Skeletal muscle tissue (tissue), 4 donors: ENCODE data around the gene LRRC2. TPM values are rescaled to one million over a fixed set of nuclear protein-coding genes. Genes with fewer than 3 reads are reported as not detected.
"Not testable (repeated sequence)": the region's sequence is repeated elsewhere in the genome, so short reads cannot be mapped to it uniquely, and the experiment has no call there.

Source experiments
- H3K27ac ChIP-seq: one replicate; pipeline ENCODE4 v1.7.0; 2013; ENCODE audit warnings: mild to moderate bottlenecking, low read depth, low read length, inconsistent platforms
- H3K27me3 ChIP-seq, 3 donors: one replicate each; pipeline ENCODE4 v1.7.0; 2013; ENCODE audit warnings: low read length in 3 of 3; ENCODE audit not compliant: control insufficient read depth in 3 of 3, insufficient read depth in 3 of 3
- H3K36me3 ChIP-seq, 3 donors: one replicate each; pipeline ENCODE4 v1.7.0; 2013; ENCODE audit warnings: low read length in 3 of 3; ENCODE audit not compliant: control insufficient read depth in 3 of 3, insufficient read depth in 3 of 3
- H3K4me1 ChIP-seq, 3 donors: one replicate each; pipeline ENCODE4 v1.7.0; 2013; ENCODE audit warnings: low read length in 3 of 3, mild to moderate bottlenecking in 3 of 3; ENCODE audit not compliant: control insufficient read depth in 3 of 3, insufficient read depth in 3 of 3
- H3K4me3 ChIP-seq, 3 donors: one replicate each; pipeline ENCODE4 v1.7.0; 2013; ENCODE audit warnings: low read length in 3 of 3
- H3K9ac ChIP-seq, 3 donors: one replicate each; pipeline ENCODE4 v1.7.0; 2013; ENCODE audit warnings: low read length in 3 of 3, mild to moderate bottlenecking in 3 of 3, moderate library complexity in 2 of 3, low read depth in 1 of 3
- H3K9me3 ChIP-seq, 3 donors: one replicate each; pipeline ENCODE4 v1.7.0; 2013; ENCODE audit warnings: low read length in 3 of 3; ENCODE audit not compliant: control insufficient read depth in 3 of 3
- total RNA-seq: library from RNA; depleted of rRNA; stranded (reverse); fragments of >200 nt; gene quantifications from one replicate; pipeline ENCODE4 v1.2.3, GENCODE V29; 2014
- donor health status: Osteomylitis.

Gene LRRC2
- total RNA-seq, 1 donor from 2014 or later = 3.7 TPM

DNA sequence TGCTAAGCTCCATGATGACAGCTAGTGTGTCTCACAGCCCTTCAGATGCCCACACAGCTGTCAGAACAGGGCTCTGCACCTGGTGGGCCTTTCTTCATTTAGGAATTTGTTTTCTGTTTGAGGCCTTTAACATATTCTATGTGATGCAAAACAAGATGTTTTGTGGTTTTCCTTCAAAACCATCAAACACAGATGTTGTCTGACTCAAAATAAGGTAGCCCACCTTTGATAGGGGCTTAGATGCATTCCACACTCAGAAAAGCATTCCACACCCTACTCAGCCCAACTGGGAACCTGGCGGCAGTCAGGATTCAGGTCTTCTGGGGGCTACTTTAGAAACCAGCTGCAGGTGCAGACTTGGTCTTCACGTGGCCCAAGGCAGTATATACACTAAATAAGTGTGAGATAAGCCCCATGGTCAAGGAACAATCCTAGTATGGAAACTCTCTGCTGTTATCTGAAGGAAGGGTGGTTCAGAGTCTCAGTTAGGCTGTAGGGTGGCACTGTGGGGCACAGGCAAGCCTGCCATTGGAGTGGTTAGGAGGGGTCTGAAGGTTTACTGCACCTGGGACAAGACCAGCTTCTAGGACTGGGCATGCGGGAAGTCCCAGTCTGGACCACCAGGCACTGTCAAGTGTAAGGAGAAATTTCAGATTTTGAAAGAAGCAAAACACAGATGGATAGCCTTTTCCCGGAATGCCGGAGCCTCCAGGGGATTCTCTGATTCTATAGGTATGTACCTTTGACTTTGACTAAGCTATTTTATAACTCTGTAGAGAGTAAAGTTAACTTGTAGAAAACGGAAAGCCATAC is 20.1 kb downstream of the LRRC2 start:
- Histone ChIP-seq H3K36me3 (peaks cover 28 to 35% (median 32%) of the 10 kb centered on the region in 3 donors), H3K9ac (no peak overlapping the region), H3K9me3 (no peaks in the 10 kb centered on the region), H3K27ac (no peak overlapping the region), H3K4me1 (peaks cover 3 to 21% (median 14%) of the 10 kb centered on the region in 3 donors), H3K4me3 (no peak overlapping the region), H3K27me3 (no peaks in the 10 kb centered on the region)

- Histone ChIP-seq H3K36me3 (peaks cover 21 to 29% (median 24%) of the 10 kb centered on the region in 3 donors), H3K9me3 (no peaks in the 10 kb centered on the region), H3K27me3 (no peaks in the 10 kb centered on the region), H3K4me1 (peaks cover 3 to 18% (median 14%) of the 10 kb centered on the region in 3 donors), H3K4me3 (no peak overlapping the region), H3K9ac (no peak overlapping the region), H3K27ac (no peak overlapping the region)
Observed at GRCh38 chr3:46544771-46545503, 21.2 kb downstream of the LRRC2 start.

- Histone ChIP-seq H3K27ac (peak overlapping the region; percentile 36), H3K36me3 (peaks cover 31 to 39% (median 34%) of the 10 kb centered on the region in 3 donors), H3K9ac (peak overlapping the region in 1 of 3 donors; percentile 11)
Observed at GRCh38 chr3:46542801-46543201, 23.3 kb downstream of the LRRC2 start.

GRCh38 chr3:46542344-46542743 is 23.8 kb downstream of the LRRC2 start:
- no peak overlapping the region for H3K4me3 ChIP-seq
- H3K4me1 ChIP-seq = peaks cover 10 to 22% (median 21%) of the 10 kb centered on the region in 3 donors
- no peaks in the 10 kb centered on the region for H3K27me3 ChIP-seq
- H3K9me3 ChIP-seq = no peaks in the 10 kb centered on the region
- H3K9ac ChIP-seq = peak overlapping the region in 1 of 3 donors; percentile 11
- peaks cover 35 to 43% (median 39%) of the 10 kb centered on the region in 3 donors for H3K36me3 ChIP-seq
- peak overlapping the region; percentile 36 for H3K27ac ChIP-seq

More at GRCh38 chr3:46542801-46543201, 23.3 kb downstream of the LRRC2 start:
- H3K9me3 ChIP-seq = no peaks in the 10 kb centered on the region
- no peaks in the 10 kb centered on the region for H3K27me3 ChIP-seq
- H3K4me1 ChIP-seq = peaks cover 6 to 18% (median 18%) of the 10 kb centered on the region in 3 donors
- no peak overlapping the region for H3K4me3 ChIP-seq

GRCh38 chr3:46541835-46542234 is 24.3 kb downstream of the LRRC2 start:
- no peaks in the 10 kb centered on the region for H3K27me3 ChIP-seq
- peaks cover 38 to 45% (median 40%) of the 10 kb centered on the region in 3 donors for H3K36me3 ChIP-seq
- H3K4me3 ChIP-seq = no peak overlapping the region
- H3K9ac ChIP-seq = no peak overlapping the region
- H3K4me1 ChIP-seq = peaks cover 15 to 27% (median 26%) of the 10 kb centered on the region in 3 donors
- H3K27ac ChIP-seq = no peak overlapping the region
- no peaks in the 10 kb centered on the region for H3K9me3 ChIP-seq

DNA sequence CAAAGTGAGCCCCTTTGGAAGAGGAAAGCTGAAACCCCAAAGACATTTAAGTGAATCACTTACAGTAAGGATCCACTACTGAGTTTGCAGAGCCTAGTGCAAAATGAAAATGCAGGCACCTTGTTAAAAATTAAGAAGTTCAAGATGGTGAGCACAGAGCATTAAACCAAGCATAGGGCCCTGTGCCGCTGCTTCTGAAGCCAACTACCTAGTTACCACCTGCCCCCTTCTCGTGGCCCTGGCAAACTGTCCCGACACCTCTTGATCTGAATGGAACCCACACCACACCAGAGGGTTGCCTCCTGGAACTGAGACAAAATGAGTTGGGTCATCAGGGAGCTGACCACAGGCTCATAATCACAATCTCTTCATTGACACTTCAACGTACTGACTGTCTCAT is 25.6 kb downstream of the LRRC2 start:
- Histone ChIP-seq H3K4me3 (no peak overlapping the region), H3K9me3 (no peaks in the 10 kb centered on the region), H3K27me3 (no peaks in the 10 kb centered on the region), H3K9ac (no peak overlapping the region), H3K27ac (no peak overlapping the region), H3K4me1 (peaks cover 15 to 37% (median 35%) of the 10 kb centered on the region in 3 donors), H3K36me3 (peaks cover 48 to 51% (median 48%) of the 10 kb centered on the region in 3 donors)

GRCh38 chr3:46539443-46540005 is 26.6 kb downstream of the LRRC2 start:
- no peaks in the 10 kb centered on the region for H3K27me3 ChIP-seq
- peaks cover 15 to 37% (median 35%) of the 10 kb centered on the region in 3 donors for H3K4me1 ChIP-seq
- H3K27ac ChIP-seq = peak overlapping the region; percentile 6
- H3K9ac ChIP-seq = no peak overlapping the region
- no peak overlapping the region for H3K4me3 ChIP-seq
- H3K9me3 ChIP-seq = no peaks in the 10 kb centered on the region
- H3K36me3 ChIP-seq = peaks cover 40 to 44% (median 41%) of the 10 kb centered on the region in 3 donors

- Histone ChIP-seq H3K4me3 (no peak overlapping the region), H3K27ac (no peak overlapping the region)
Observed at GRCh38 chr3:46538803-46539442, 27.2 kb downstream of the LRRC2 start.

DNA sequence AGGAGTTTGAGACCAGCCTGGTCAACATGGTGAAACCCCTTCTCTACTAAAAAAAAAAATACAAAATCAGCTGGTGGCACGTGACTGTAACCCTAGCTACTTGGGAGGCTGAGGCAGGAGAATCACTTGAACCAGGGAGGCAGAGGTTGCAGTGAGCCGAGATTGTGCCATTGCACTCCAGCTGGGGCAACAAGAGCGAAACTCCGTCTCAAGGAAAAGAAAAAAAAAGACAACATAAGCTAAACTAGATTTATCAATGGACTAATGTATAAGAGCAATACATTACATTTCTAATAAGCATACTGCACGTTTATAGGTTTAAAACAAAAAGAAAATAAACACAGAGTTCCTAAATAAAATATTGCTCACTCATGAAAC is 27.7 kb downstream of the LRRC2 start:
- Histone ChIP-seq H3K36me3 (peaks cover 40 to 41% (median 41%) of the 10 kb centered on the region in 3 donors), H3K4me1 (peaks cover 15 to 37% (median 35%) of the 10 kb centered on the region in 3 donors)
- H3K4me3 ChIP-seq, H3K9ac ChIP-seq, H3K9me3 ChIP-seq, H3K27ac ChIP-seq, H3K27me3 ChIP-seq: not testable (repeated sequence)

More at GRCh38 chr3:46538803-46539442, 27.2 kb downstream of the LRRC2 start:
- Histone ChIP-seq H3K4me1 (peaks cover 15 to 37% (median 35%) of the 10 kb centered on the region in 3 donors), H3K9me3 (no peaks in the 10 kb centered on the region), H3K27me3 (no peaks in the 10 kb centered on the region), H3K36me3 (peaks cover 41 to 44% (median 41%) of the 10 kb centered on the region in 3 donors), H3K9ac (no peak overlapping the region)
